22Rv1 (cell line): Measurements from ENCODE around the gene TACR2.

Source experiments
- ZFX ChIP-seq: fragments of 450-650 bp; IDR thresholded peaks from 2 replicates; pipeline ENCODE4 v1.6.1; 2017; ENCODE audit warnings: antibody characterized with exemption, borderline replicate concordance
- TF ChIP-seq, protein P1 (sequence below): fragments of 450-650 bp; IDR thresholded peaks from 2 replicates; pipeline ENCODE4 v1.5.1; 2017; ENCODE audit warnings: mild to moderate bottlenecking

DNA sequence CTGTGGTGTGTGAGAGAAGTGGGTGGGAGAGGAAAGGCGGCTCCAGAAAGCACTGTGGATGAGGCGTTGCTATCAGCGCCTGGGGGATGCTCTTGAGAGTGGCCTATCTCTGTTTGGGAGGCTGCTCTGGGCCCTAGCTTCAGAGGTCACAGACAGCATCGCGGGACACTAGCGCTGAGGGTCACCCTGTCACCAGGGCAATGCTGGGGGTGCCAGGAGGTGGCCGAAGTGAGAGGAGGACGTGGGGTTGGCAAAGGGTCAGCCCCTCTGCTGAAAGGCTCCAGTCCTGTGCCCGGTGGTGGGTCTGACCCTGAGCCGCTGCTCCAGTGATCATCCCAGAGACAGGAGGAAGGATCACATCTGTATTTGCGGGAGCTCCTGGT, 3.0 kb upstream of the TACR2 start:
- TF ChIP-seq, protein P1, sequence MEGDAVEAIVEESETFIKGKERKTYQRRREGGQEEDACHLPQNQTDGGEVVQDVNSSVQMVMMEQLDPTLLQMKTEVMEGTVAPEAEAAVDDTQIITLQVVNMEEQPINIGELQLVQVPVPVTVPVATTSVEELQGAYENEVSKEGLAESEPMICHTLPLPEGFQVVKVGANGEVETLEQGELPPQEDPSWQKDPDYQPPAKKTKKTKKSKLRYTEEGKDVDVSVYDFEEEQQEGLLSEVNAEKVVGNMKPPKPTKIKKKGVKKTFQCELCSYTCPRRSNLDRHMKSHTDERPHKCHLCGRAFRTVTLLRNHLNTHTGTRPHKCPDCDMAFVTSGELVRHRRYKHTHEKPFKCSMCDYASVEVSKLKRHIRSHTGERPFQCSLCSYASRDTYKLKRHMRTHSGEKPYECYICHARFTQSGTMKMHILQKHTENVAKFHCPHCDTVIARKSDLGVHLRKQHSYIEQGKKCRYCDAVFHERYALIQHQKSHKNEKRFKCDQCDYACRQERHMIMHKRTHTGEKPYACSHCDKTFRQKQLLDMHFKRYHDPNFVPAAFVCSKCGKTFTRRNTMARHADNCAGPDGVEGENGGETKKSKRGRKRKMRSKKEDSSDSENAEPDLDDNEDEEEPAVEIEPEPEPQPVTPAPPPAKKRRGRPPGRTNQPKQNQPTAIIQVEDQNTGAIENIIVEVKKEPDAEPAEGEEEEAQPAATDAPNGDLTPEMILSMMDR, result no peak
- TF ChIP-seq ZFX, result no peak
